Natural killer cell treated with Interleukin-12 subunit alpha and Interleukin-12 subunit beta and Interleukin-15 and Interleukin-18, amount 100 ng/mL, for 72 hours (primary cell): Measurements from ENCODE around the gene TESK1. TPM values are rescaled to one million over a fixed set of nuclear protein-coding genes. Genes with fewer than 3 reads are reported as not detected.
A peak's percentile ranks its signal among the peaks of the same experiment; 100 is the strongest.
"Not testable (repeated sequence)": the region's sequence is repeated elsewhere in the genome, so short reads cannot be mapped to it uniquely, and the experiment has no call there.

Experiments used
- ATAC-seq, 2 donors: fragments of 150-1000 bp; cut with Tn5 transposase in 1 of 2; sonication (Bioruptor Pico), chemical (Tn5 transposase) in 1 of 2; 2 replicates each; pipeline ENCODE4 v1.10.0; 2021
- DNase-seq: peaks from one replicate; pipeline ENCODE4 v3.0.0; 2022; ENCODE audit warnings: low spot score
- H3K27ac Mint-ChIP-seq, 2 donors: 1 replicate in 1 of 2; 2 replicates in 1 of 2; pipeline ENCODE4 v1.8.0; 2022; ENCODE audit warnings: mixed read lengths in 2 of 2, mild to moderate bottlenecking in 1 of 2, moderate library complexity in 1 of 2
- H3K27me3 Mint-ChIP-seq, 2 donors: 1 replicate in 1 of 2; 2 replicates in 1 of 2; pipeline ENCODE4 v1.8.0; 2022; ENCODE audit warnings: mixed read lengths in 2 of 2
- H3K36me3 Mint-ChIP-seq: one replicate; pipeline ENCODE4 v1.8.0; 2022; ENCODE audit warnings: mixed read lengths
- H3K4me1 Mint-ChIP-seq, 2 donors: 1 replicate in 1 of 2; 2 replicates in 1 of 2; pipeline ENCODE4 v1.8.0; 2022; ENCODE audit warnings: low read depth in 2 of 2, mixed read lengths in 2 of 2, mild to moderate bottlenecking in 1 of 2
- H3K4me3 Mint-ChIP-seq: one replicate; pipeline ENCODE4 v1.8.0; 2022; ENCODE audit warnings: mixed read lengths
- H3K9me3 Mint-ChIP-seq: 2 replicates; pipeline ENCODE4 v1.8.0; 2022; ENCODE audit warnings: mixed read lengths
- total RNA-seq, 2 donors: library from RNA; stranded (reverse); gene quantifications; one replicate each; pipeline ENCODE4 v1.2.3, GENCODE V29; 2022

Gene TESK1
- total RNA-seq, 2 donors from 2014 or later: 41.4 to 43.3 TPM

DNA sequence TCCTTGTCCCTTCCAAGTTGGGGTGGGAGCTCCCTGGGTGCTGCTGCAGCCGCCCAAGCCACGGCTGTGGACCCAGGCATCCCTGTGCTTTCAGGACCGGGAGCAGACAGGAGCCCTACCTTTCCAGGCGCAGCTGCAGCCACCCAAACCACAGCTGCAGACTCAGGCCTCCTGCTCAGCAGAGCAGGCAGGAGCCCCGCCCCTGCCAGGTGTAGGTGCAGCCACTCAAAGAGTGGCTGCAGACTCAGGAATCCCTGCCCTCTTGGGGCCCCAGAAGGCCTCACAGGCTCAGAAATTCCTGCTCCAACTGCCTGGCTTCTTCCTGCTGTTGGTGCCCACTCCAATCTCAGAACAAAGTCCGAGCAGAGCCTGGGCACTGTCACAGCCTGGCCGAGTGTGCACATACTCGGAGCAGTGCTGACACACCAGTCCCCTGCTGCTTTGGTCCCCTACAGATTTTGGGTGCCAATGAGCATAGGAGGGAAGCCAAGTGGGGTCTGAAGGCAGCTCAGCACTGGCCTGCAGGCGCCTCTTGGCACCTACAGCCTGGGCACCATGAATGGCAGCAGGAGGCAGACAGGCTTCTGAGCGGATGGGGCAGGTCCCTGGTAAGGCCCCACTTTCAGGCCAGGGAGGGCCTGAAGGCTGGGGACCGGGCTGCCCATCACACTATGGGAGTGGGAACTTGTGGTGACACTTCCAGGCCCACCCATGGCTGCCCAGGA lies 6.0 kb upstream of the TESK1 start:
- Mint-ChIP-seq H3K27ac (no peak overlapping the region), H3K27me3 (no peaks in the 10 kb centered on the region), H3K4me3 (no peak overlapping the region), H3K4me1 (peaks cover 12 to 16% of the 10 kb centered on the region in 2 donors), H3K36me3 (no peaks in the 10 kb centered on the region), H3K9me3 (no peaks in the 10 kb centered on the region)
- no peak for DNase-seq
- ATAC-seq: no peak

- Mint-ChIP-seq H3K4me1 (peaks cover 19 to 23% of the 10 kb centered on the region in 2 donors), H3K27ac (no peak overlapping the region), H3K9me3 (no peaks in the 10 kb centered on the region), H3K36me3 (no peaks in the 10 kb centered on the region), H3K4me3 (no peak overlapping the region), H3K27me3 (no peaks in the 10 kb centered on the region)
- DNase-seq (no peak), ATAC-seq (no peak)
These were observed 5.1 kb upstream of the TESK1 start for GRCh38 chr9:35599763-35600604.

DNA sequence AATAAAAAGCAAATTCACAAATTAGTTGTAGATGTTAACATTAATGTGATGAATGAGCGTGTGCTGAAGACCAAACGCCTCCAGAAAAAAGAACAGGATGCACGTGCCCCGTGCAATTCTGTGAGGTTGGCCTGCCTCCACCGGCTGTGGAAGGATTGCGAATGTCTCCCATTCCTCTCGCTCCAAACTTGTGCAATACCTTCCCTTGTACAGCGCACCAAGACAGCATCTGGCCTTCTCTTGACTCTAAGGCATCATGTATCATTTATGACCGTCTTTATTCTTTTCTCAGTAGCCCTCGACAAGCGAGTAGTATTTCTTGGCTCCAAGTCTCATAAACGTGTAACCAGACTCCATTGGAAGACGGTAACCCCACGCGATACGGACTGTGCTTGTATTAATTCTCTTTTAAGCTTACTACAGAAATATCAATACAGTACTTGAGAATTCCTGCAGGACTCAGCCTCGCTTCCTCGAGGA lies 1.5 kb upstream of the TESK1 start:
- no peaks in the 10 kb centered on the region for H3K9me3 Mint-ChIP-seq
- DNase-seq: no peak
- peak overlapping the region; percentile 97 for H3K4me3 Mint-ChIP-seq

GRCh38 chr9:35603986-35604577 lies 980 bp upstream of the TESK1 start:
- peak overlapping the region; percentile 97 to 99 for H3K27ac Mint-ChIP-seq
- H3K4me3 Mint-ChIP-seq: peak overlapping the region; percentile 97
- no peaks in the 10 kb centered on the region for H3K27me3 Mint-ChIP-seq
- no peaks in the 10 kb centered on the region for H3K36me3 Mint-ChIP-seq
- ATAC-seq: peak; percentile 96
- peaks cover 31 to 43% of the 10 kb centered on the region in 2 donors for H3K4me1 Mint-ChIP-seq
- peak; percentile 100 for DNase-seq
- no peaks in the 10 kb centered on the region for H3K9me3 Mint-ChIP-seq

More for the DNA sequence above, 1.5 kb upstream of the TESK1 start:
- no peak for ATAC-seq
- H3K27ac Mint-ChIP-seq: peak overlapping the region; percentile 97 to 99
- H3K27me3 Mint-ChIP-seq: no peaks in the 10 kb centered on the region
- peaks cover 31 to 43% of the 10 kb centered on the region in 2 donors for H3K4me1 Mint-ChIP-seq
- no peaks in the 10 kb centered on the region for H3K36me3 Mint-ChIP-seq

DNA sequence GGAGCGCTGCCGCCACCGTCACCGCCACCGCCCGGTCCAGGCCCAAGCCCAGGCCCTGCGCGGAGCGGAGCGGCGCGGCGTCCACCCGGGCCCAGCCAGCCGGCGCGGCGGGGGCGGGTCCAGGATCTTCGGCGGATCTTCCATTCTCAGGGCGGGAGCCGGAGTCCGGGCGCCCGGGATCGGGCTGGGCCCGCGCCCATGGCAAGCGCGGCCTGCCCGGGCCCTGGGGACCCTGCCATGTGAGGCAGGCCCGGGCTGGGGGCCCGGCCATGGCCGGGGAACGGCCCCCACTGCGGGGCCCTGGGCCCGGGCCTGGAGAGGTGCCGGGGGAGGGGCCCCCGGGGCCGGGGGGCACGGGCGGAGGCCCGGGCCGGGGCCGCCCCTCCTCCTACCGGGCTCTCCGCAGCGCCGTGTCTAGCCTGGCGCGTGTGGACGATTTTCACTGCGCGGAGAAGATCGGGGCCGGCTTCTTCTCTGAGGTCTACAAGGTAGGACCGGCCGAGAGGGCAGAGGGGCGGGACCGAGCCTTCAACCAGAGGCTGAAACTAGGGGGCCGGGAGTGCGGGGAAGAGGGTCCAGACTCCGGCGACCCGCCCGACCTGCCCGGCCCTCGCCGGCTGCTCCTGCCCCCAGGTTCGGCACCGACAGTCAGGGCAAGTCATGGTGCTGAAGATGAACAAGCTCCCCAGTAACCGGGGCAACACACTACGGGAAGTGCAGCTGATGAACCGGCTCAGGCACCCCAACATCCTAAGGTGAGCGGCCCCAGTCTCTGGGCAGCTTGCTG lies 482 bp downstream of the TESK1 start:
- ATAC-seq (peak in 1 of 2 donors; percentile 3), DNase-seq (no peak)
- no peaks in the 10 kb centered on the region for H3K36me3 Mint-ChIP-seq
- H3K4me3 Mint-ChIP-seq: peak overlapping the region; percentile 77
- H3K27me3 Mint-ChIP-seq: no peaks in the 10 kb centered on the region
- no peaks in the 10 kb centered on the region for H3K9me3 Mint-ChIP-seq
- H3K27ac Mint-ChIP-seq: no peak overlapping the region
- peaks cover 33 to 43% of the 10 kb centered on the region in 2 donors for H3K4me1 Mint-ChIP-seq

DNA sequence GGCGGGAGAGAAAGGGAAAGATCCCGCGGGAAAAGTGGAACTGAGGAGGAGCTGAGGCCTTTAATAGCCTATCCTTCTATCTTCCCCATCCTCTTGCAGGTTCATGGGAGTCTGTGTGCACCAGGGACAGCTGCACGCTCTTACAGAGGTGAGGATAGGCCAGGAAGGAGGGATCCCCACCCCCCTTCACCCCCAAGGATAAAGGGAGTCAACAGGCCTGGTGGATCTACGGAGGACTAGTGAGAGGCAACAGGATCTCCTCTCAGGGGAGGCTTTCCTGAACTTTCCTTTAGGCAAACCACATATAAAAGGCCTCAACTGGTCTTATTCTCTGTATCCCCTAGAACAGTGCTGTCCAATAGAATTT lies 1.1 kb downstream of the TESK1 start:
- Mint-ChIP-seq H3K27me3 (no peaks in the 10 kb centered on the region), H3K27ac (no peak overlapping the region), H3K4me1 (peaks cover 35 to 43% of the 10 kb centered on the region in 2 donors), H3K9me3 (no peaks in the 10 kb centered on the region), H3K4me3 (peak overlapping the region; percentile 77), H3K36me3 (no peaks in the 10 kb centered on the region)
- no peak for DNase-seq
- ATAC-seq: no peak

- no peak for DNase-seq
- Mint-ChIP-seq H3K4me3 (peak overlapping the region; percentile 45), H3K36me3 (no peaks in the 10 kb centered on the region), H3K27me3 (no peaks in the 10 kb centered on the region), H3K4me1 (peaks cover 41 to 49% of the 10 kb centered on the region in 2 donors), H3K9me3 (no peaks in the 10 kb centered on the region), H3K27ac (peak overlapping the region in 1 of 2 donors; percentile 40)
- ATAC-seq: no peak
These were observed 1.7 kb downstream of the TESK1 start for GRCh38 chr9:35606726-35607125.

GRCh38 chr9:35608221-35608620 lies 3.2 kb downstream of the TESK1 start:
- peaks cover 37 to 41% of the 10 kb centered on the region in 2 donors for H3K4me1 Mint-ChIP-seq
- DNase-seq: no peak
- H3K36me3 Mint-ChIP-seq: no peaks in the 10 kb centered on the region
- ATAC-seq: no peak
- H3K27me3 Mint-ChIP-seq: no peaks in the 10 kb centered on the region
- no peak overlapping the region for H3K27ac Mint-ChIP-seq
- no peak overlapping the region for H3K4me3 Mint-ChIP-seq
- H3K9me3 Mint-ChIP-seq: no peaks in the 10 kb centered on the region

GRCh38 chr9:35609001-35609819 lies 4.1 kb downstream of the TESK1 start:
- no peaks in the 10 kb centered on the region for H3K27me3 Mint-ChIP-seq
- peaks cover 27 to 31% of the 10 kb centered on the region in 2 donors for H3K4me1 Mint-ChIP-seq
- DNase-seq (no peak), ATAC-seq (no peak)
- H3K27ac Mint-ChIP-seq: no peak overlapping the region
- no peaks in the 10 kb centered on the region for H3K9me3 Mint-ChIP-seq
- no peaks in the 10 kb centered on the region for H3K36me3 Mint-ChIP-seq
- no peak overlapping the region for H3K4me3 Mint-ChIP-seq

GRCh38 chr9:35609820-35610163 lies 4.7 kb downstream of the TESK1 start:
- ATAC-seq (no peak), DNase-seq (no peak)
- H3K4me3 Mint-ChIP-seq: no peak overlapping the region
- H3K27ac Mint-ChIP-seq: no peak overlapping the region
- H3K4me1 Mint-ChIP-seq: peaks cover 25 to 26% of the 10 kb centered on the region in 2 donors
- H3K27me3 Mint-ChIP-seq: no peaks in the 10 kb centered on the region
- no peaks in the 10 kb centered on the region for H3K9me3 Mint-ChIP-seq
- H3K36me3 Mint-ChIP-seq: no peaks in the 10 kb centered on the region

- DNase-seq (no peak), ATAC-seq (peak; percentile 73 to 74)
- H3K4me1 Mint-ChIP-seq: peaks cover 28 to 33% of the 10 kb centered on the region in 2 donors
- no peaks in the 10 kb centered on the region for H3K27me3 Mint-ChIP-seq
- H3K9me3 Mint-ChIP-seq: no peaks in the 10 kb centered on the region
- H3K4me3 Mint-ChIP-seq: no peak overlapping the region
- H3K36me3 Mint-ChIP-seq: no peaks in the 10 kb centered on the region
- H3K27ac Mint-ChIP-seq: peak overlapping the region in 1 of 2 donors; percentile 31
These were observed 6.3 kb downstream of the TESK1 start for GRCh38 chr9:35611230-35611797.

- not testable (repeated sequence) for ATAC-seq, H3K9me3 Mint-ChIP-seq, H3K27me3 Mint-ChIP-seq, H3K4me3 Mint-ChIP-seq, H3K36me3 Mint-ChIP-seq, DNase-seq, H3K27ac Mint-ChIP-seq
- H3K4me1 Mint-ChIP-seq: peaks cover 30 to 33% of the 10 kb centered on the region in 2 donors
These were observed 7.0 kb downstream of the TESK1 start for GRCh38 chr9:35612066-35612465.
